A549 treated with AZD9567 at 1 μM for 4 hours (cell line): ENCODE data around the gene RPL4. TPM values are rescaled to one million over a fixed set of nuclear protein-coding genes. Genes with fewer than 3 reads are reported as not detected.

Source experiments
- total RNA-seq: library from RNA; stranded (reverse); fragments of 200-300 nt; extraction: Qiagen RNA extraction; gene quantifications from 5 replicates; pipeline ENCODE4 v1.2.3, GENCODE V29; 2022; ENCODE audit not compliant: insufficient read depth

Gene RPL4
- 5,201 to 5,907 TPM (median 5,260 TPM) in 5 replicates for total RNA-seq

GRCh38 chr15:66504563-66505429, at the start of gene RPL4, which contains the start of gene ZWILCH:
RPL4 (minus strand) TSS chr15:66504855; CDS start chr15:66504790, 65 bp downstream.
ZWILCH (plus strand) TSS chr15:66505326; CDS start chr15:66505339, 13 bp downstream.

GRCh38 chr15:66497502-66498455, 6.9 kb downstream of the RPL4 start, which contains the start of gene SNAPC5:
SNAPC5 (minus strand) TSS chr15:66497762; CDS start chr15:66497731, 31 bp downstream.

Other genes with a start within 250 kb of the RPL4 start
- gene DIS3L, start 211.3 kb downstream of the RPL4 start, total RNA-seq, result 30.5 to 43.7 TPM (median 34.4 TPM) in 5 replicates
- 21.1 to 43.1 TPM (median 24.1 TPM) in 5 replicates for gene TIPIN, start 148.2 kb downstream of the RPL4 start, total RNA-seq
- 91.4 to 118 TPM (median 106 TPM) in 5 replicates for gene MAP2K1, start 117.9 kb downstream of the RPL4 start, total RNA-seq
- gene SNAPC5, start 7.1 kb downstream of the RPL4 start, total RNA-seq, result 31.7 to 44.1 TPM (median 40.1 TPM) in 5 replicates
- 29.4 to 42.0 TPM (median 35.9 TPM) in 5 replicates for gene ZWILCH, start 471 bp upstream of the RPL4 start, total RNA-seq
- 0.07 to 0.08 TPM in 2 of 5 replicates, not detected in the others for gene LCTL, start 61.1 kb upstream of the RPL4 start, total RNA-seq
- 12.5 to 22.8 TPM (median 21.0 TPM) in 5 replicates for gene SMAD6, start 197.4 kb upstream of the RPL4 start, total RNA-seq